Stimulated activated CD8-positive, alpha-beta memory T cell treated with anti-CD3 and anti-CD28 coated beads, Interleukin-2, amount 100 ng/mL, for 48 hours (primary cell): ENCODE data around the gene MZF1.

Experiments
- DNase-seq, 2 donors: peaks; one replicate each; pipeline ENCODE4 v3.0.0-alpha.2; 2020; ENCODE audit warnings: low read depth in 2 of 2

The MZF1 gene

DNA sequence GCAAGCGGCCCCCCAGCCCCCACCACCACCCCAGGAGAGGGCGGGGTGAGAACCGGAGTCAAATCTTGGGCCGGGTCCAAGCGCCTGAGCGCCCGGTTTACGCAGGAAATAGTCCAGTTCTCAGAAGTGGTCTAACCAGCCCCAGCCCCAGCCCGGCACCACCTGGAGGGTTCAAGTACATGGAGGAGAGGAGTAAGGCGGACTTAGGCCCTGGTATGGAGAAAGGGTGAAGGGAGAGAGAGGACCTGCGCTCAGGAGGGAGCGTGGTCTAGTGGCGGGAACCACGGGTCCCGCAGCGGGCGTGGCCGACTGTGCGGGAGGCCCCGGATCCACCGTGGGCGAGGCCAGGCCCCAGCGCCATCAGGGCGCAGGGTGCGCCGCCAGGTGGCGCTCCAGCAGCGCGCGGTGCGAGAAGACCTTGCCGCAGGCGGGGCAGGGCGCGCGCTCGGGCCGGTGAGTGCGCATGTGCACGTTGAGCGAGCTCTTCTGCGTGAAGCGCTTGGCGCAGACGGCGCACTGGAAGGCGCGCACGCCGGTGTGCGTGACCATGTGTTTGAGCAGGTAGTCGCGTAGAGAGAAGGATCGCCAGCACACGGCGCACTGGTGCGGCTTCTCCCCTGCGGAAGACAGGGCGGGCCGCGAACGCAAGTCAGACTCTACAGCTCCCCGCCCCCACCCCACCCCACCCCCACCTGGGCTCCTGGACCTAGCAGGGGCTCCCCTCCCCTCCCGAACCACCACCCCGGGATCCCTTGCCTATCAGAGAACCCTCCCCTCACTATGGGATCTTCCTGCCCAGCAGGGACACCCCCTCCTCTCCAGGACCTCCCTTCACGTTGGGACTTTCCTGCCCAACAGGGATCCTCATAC, 59.2 kb downstream of the MZF1 start:
- DNase-seq = peak; percentile 94 to 96

DNA sequence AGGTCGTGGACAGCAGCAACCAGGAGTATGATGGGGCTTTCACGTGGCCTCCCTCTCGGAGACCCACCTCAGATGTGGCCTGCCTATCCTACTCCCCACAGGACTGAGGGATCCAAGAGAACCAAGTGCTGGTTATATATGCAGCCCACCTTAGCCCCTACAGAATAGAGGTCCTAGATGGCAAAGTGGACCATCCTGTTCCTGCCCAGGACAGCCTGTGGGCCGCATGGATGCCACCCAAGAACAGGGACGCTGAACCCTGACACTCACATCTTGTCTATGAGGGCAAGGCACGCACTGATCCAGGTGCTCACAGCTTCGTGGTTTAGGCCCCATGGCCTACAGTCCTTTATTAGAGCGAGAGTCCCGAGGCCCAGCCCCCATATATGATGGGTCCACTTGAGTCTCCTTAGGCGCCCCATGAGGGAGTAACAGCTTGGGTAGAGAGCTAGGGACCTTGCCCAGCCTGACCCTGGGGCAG, 59.9 kb downstream of the MZF1 start:
- no peak for DNase-seq
